ENCODE data around the gene PDE6B.

Gene PDE6B

GRCh38 chr4:601612-602558 is 23.5 kb upstream of the PDE6B start:
- no peak for DNase-seq (ENCODE audit: low read depth)
- no peak overlapping the region for H3K4me3 ChIP-seq (ENCODE audit: control insufficient read depth, low read depth, low read length)
- no peak for TF ChIP-seq CTCF (conservative IDR thresholded peaks at IDR 0.05; ENCODE audit: control insufficient read depth, insufficient read depth, low read depth, low read length)

- peak; percentile 52 for TF ChIP-seq CTCF (conservative IDR thresholded peaks at IDR 0.05; ENCODE audit: control insufficient read depth, insufficient read depth, low read depth, low read length)
- peak; percentile 25 for DNase-seq (ENCODE audit: low read depth)
Observed at GRCh38 chr4:602559-602942, 22.8 kb upstream of the PDE6B start.

GRCh38 chr4:604131-604530 is 21.2 kb upstream of the PDE6B start:
- no peak for TF ChIP-seq CTCF (conservative IDR thresholded peaks at IDR 0.05; ENCODE audit: control insufficient read depth, insufficient read depth, low read depth, low read length)
- DNase-seq (ENCODE audit: low read depth), result no peak
- no peak overlapping the region for H3K4me3 ChIP-seq (ENCODE audit: control insufficient read depth, low read depth, low read length)

More at GRCh38 chr4:602559-602942, 22.8 kb upstream of the PDE6B start:
- no peak overlapping the region for H3K4me3 ChIP-seq (ENCODE audit: control insufficient read depth, low read depth, low read length)

GRCh38 chr4:605702-606425 is 19.5 kb upstream of the PDE6B start:
- no peak for DNase-seq (ENCODE audit: low read depth)
- no peak overlapping the region for H3K4me3 ChIP-seq (ENCODE audit: control insufficient read depth, low read depth, low read length)

GRCh38 chr4:608236-608635 is 17.1 kb upstream of the PDE6B start:
- TF ChIP-seq CTCF (conservative IDR thresholded peaks at IDR 0.05; ENCODE audit: control insufficient read depth, insufficient read depth, low read depth, low read length), result no peak
- DNase-seq (ENCODE audit: low read depth), result no peak
- H3K4me3 ChIP-seq (ENCODE audit: control insufficient read depth, low read depth, low read length), result no peak overlapping the region

More at GRCh38 chr4:605702-606425, 19.5 kb upstream of the PDE6B start:
- no peak for TF ChIP-seq CTCF (conservative IDR thresholded peaks at IDR 0.05; ENCODE audit: control insufficient read depth, insufficient read depth, low read depth, low read length)

GRCh38 chr4:609400-610050 is 15.8 kb upstream of the PDE6B start:
- H3K4me3 ChIP-seq (ENCODE audit: control insufficient read depth, low read depth, low read length), result no peak overlapping the region
- DNase-seq (ENCODE audit: low read depth), result no peak
- TF ChIP-seq CTCF (conservative IDR thresholded peaks at IDR 0.05; ENCODE audit: control insufficient read depth, insufficient read depth, low read depth, low read length), result no peak
